PC-3 (cell line): ENCODE data around the gene VSIG2.

Experiments
- EZH2 ChIP-seq: fragments of 300-600 bp; sonication (generic); IDR thresholded peaks from one replicate; pipeline ENCODE4 v1.6.1; 2017; ENCODE audit warnings: antibody characterized with exemption, mild to moderate bottlenecking, low read length; ENCODE audit not compliant: unreplicated experiment
- EZH2phosphoT487 ChIP-seq: fragments of 300-600 bp; sonication (generic); IDR thresholded peaks from 2 replicates; pipeline ENCODE4 v1.6.1; 2018; ENCODE audit warnings: mild to moderate bottlenecking, antibody characterized with exemption, low read length, borderline replicate concordance
- TF ChIP-seq, protein P1 (sequence below): fragments of 300-600 bp; sonication (generic); conservative IDR thresholded peaks from 2 replicates; pipeline ENCODE4 v1.5.1; 2017; ENCODE audit warnings: antibody characterized with exemption, low read depth, mild to moderate bottlenecking, low read length

DNA sequence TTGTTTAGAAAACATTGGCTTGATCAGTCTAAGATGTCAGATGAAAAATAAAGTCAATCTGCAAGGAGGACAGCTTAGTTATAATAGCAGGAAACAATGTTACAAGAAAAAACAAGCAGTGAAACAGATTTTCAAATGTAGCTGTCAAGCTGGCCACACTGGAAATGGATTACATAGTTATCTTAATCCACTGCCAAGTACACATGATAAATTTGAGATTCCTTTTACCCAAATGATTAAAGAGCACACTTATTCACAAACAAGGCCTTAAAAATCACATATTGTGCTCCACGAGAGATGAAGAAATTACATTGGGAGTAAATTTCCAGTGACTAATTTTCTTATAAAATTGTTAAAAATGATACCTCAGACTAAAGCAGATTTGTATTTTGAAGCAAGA is 27.5 kb upstream of the VSIG2 start:
- TF ChIP-seq EZH2 (no peak), EZH2phosphoT487 (no peak)
- TF ChIP-seq, protein P1, sequence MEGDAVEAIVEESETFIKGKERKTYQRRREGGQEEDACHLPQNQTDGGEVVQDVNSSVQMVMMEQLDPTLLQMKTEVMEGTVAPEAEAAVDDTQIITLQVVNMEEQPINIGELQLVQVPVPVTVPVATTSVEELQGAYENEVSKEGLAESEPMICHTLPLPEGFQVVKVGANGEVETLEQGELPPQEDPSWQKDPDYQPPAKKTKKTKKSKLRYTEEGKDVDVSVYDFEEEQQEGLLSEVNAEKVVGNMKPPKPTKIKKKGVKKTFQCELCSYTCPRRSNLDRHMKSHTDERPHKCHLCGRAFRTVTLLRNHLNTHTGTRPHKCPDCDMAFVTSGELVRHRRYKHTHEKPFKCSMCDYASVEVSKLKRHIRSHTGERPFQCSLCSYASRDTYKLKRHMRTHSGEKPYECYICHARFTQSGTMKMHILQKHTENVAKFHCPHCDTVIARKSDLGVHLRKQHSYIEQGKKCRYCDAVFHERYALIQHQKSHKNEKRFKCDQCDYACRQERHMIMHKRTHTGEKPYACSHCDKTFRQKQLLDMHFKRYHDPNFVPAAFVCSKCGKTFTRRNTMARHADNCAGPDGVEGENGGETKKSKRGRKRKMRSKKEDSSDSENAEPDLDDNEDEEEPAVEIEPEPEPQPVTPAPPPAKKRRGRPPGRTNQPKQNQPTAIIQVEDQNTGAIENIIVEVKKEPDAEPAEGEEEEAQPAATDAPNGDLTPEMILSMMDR, result no peak
